ENCODE data around the gene PGAP3. TPM values are rescaled to one million over a fixed set of nuclear protein-coding genes. Genes with fewer than 3 reads are reported as not detected.

PGAP3 gene
- total and polyA plus RNA-seq, 8 donors, result 17.2 to 46.5 (median 39.5) TPM

DNA sequence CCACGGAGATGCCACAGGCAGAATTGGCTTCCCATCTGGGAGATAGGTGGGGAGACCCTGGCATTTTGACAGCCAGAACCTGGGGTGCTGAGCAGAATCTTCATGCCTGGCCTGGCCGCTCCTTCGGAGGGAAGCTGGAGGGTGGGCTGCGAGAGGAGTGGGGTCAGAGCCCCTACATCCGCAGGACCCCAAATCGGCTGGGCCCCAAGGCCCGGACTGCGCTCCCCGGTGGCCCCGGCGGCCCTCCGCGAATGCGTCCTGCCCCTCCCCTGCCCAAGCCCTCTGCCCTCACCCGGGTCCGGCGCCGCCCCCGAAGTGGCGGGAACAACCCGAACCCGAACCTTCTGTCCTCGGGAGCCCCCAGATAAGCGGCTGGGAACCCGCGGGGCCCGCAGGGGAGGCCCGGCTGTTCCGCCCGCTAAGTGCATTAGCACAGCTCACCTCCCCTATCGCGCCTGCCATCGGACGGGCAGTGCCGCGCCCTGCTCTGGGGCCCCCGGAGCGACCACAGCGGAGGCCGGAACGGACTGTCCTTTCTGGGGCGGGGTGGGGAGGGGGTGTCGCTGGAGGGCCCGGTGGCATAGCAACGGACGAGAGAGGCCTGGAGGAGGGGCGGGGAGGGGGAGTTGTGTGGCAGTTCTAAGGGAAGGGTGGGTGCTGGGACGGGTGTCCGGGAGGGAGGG is 20.5 kb downstream of the PGAP3 start:
- intact Hi-C loops (cut with DNase I), result no loop called here
- peaks cover 4 to 52% of the 10 kb centered on the region in 2 donors for H3K4me1 ChIP-seq
- peak overlapping the region in 1 of 2 donors; percentile 37 for H3K4me3 ChIP-seq
- TF ChIP-seq, protein P1, sequence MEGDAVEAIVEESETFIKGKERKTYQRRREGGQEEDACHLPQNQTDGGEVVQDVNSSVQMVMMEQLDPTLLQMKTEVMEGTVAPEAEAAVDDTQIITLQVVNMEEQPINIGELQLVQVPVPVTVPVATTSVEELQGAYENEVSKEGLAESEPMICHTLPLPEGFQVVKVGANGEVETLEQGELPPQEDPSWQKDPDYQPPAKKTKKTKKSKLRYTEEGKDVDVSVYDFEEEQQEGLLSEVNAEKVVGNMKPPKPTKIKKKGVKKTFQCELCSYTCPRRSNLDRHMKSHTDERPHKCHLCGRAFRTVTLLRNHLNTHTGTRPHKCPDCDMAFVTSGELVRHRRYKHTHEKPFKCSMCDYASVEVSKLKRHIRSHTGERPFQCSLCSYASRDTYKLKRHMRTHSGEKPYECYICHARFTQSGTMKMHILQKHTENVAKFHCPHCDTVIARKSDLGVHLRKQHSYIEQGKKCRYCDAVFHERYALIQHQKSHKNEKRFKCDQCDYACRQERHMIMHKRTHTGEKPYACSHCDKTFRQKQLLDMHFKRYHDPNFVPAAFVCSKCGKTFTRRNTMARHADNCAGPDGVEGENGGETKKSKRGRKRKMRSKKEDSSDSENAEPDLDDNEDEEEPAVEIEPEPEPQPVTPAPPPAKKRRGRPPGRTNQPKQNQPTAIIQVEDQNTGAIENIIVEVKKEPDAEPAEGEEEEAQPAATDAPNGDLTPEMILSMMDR (IDR thresholded peaks at IDR 0.05), result no peak
- peak overlapping the region in 1 of 2 donors; percentile 23 for H3K27ac ChIP-seq
- H3K9me3 ChIP-seq, result no peaks in the 10 kb centered on the region
- peaks cover 29 to 79% of the 10 kb centered on the region in 2 donors for H3K27me3 ChIP-seq
- H3K36me3 ChIP-seq, result peaks cover 0 to 7% of the 10 kb centered on the region in 2 donors
- peak in 1 of 4 donors; percentile 78 for DNase-seq
- ATAC-seq, result peak; percentile 27

DNA sequence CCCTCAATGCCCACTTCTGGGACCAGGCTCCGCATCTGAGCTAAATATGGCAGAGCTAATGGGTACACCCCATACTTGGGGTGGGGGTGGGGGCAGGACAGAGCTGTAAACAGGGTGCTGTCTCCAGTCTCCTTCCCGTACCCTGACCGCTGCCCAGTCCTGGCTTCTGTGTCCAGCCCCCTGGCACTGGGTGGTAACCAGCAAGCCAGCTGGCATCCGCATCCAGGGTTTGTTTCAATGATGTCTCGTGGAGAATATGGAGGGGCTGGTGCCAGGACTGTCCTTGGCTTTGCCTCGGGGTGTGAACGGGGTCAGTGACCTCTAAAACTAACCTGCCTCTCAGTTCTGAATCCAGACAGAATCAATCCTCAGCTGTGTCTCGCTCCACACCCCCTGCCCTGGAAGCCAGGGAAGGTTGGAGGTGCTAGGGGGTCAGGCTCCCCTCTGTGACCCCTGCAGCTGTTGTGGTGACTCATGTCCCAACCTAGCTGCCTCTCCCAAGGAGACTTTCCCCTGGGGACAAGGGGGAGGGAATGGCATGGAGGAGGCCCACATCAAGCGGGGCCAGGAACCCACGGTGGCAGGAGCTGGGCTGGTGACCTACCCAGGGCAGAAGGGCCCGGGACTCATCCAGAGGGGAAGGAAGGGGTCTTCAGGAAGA is 21.1 kb downstream of the PGAP3 start:
- intact Hi-C loops (cut with DNase I), result no loop called here
- H3K4me1 ChIP-seq, result peaks cover 6 to 59% of the 10 kb centered on the region in 2 donors
- H3K27ac ChIP-seq, result peak overlapping the region in 1 of 2 donors; percentile 23

DNA sequence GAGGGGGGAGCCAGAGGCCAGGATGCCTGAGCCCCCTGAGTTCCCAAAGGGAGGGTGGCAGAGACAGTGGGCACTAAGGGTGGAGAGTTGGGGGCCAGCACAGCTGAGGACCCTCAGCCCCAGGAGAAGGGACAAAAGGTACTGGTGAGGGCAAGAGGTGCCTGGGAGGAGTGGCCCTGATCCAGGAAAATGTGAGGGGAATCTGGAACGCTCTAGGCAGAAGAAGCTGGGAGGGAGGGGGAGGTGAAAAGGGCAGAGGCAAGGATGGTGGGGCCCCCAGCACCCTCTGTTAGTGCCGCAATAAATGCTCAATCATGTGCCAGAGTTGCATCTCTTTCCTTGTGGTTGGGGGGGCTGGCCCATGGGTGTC is 21.6 kb downstream of the PGAP3 start:
- peaks cover 0 to 19% of the 10 kb centered on the region in 2 donors for H3K36me3 ChIP-seq

More for the DNA sequence above, 21.1 kb downstream of the PGAP3 start:
- Histone ChIP-seq H3K9me3 (no peaks in the 10 kb centered on the region), H3K27me3 (peaks cover 29 to 72% of the 10 kb centered on the region in 2 donors), H3K36me3 (peaks cover 0 to 14% of the 10 kb centered on the region in 2 donors), H3K4me3 (no peak overlapping the region)
- DNase-seq (no peak), ATAC-seq (no peak)
- TF ChIP-seq, protein P1 (IDR thresholded peaks at IDR 0.05), result no peak

DNA sequence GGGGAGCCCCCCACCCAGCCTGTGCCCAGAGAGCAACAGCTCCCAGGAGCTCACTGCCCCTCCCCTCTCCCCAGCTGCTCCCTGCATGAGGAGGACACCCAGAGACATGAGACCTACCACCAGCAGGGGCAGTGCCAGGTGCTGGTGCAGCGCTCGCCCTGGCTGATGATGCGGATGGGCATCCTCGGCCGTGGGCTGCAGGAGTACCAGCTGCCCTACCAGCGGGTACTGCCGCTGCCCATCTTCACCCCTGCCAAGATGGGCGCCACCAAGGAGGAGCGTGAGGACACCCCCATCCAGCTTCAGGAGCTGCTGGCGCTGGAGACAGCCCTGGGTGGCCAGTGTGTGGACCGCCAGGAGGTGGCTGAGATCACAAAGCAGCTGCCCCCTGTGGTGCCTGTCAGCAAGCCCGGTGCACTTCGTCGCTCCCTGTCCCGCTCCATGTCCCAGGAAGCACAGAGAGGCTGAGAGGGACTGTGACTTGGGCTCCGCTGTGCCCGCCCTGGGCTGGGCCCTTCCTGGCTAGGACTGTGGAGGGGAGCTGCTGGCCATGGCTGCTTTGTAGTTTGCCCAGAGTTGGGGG is 22.1 kb downstream of the PGAP3 start:
- Histone ChIP-seq H3K27ac (no peak overlapping the region), H3K27me3 (peaks cover 23 to 62% of the 10 kb centered on the region in 2 donors), H3K36me3 (peaks cover 0 to 24% of the 10 kb centered on the region in 2 donors), H3K4me3 (no peak overlapping the region), H3K4me1 (peaks cover 6 to 69% of the 10 kb centered on the region in 2 donors), H3K9me3 (no peaks in the 10 kb centered on the region)
- ATAC-seq, result no peak
- TF ChIP-seq, protein P1 (IDR thresholded peaks at IDR 0.05), result no peak
- no peak for DNase-seq
- intact Hi-C loops (cut with DNase I), result no loop called here

More for the DNA sequence above, 21.6 kb downstream of the PGAP3 start:
- DNase-seq (no peak), ATAC-seq (no peak)
- Histone ChIP-seq H3K4me3 (no peak overlapping the region), H3K9me3 (no peaks in the 10 kb centered on the region), H3K27ac (no peak overlapping the region), H3K4me1 (peaks cover 6 to 64% of the 10 kb centered on the region in 2 donors), H3K27me3 (peaks cover 27 to 67% of the 10 kb centered on the region in 2 donors)
- intact Hi-C loops (cut with DNase I), result no loop called here
- TF ChIP-seq, protein P1 (IDR thresholded peaks at IDR 0.05), result no peak

All from left lung (tissue), 10 donors.